Left cardiac atrium (tissue), 4 donors: ENCODE results near the gene SGK1. TPM values are rescaled to one million over a fixed set of nuclear protein-coding genes. Genes with fewer than 3 reads are reported as not detected.
"Not testable (repeated sequence)": the region's sequence is repeated elsewhere in the genome, so short reads cannot be mapped to it uniquely, and the experiment has no call there.

Source experiments
- ATAC-seq, 2 donors: fragments of 200-7000 bp; cut with Tn5 transposase; one replicate each; pipeline ENCODE4 v1.9.1; 2020; ENCODE audit warnings: mild to moderate bottlenecking in 2 of 2, moderate library complexity in 2 of 2
- DNase-seq: peaks from one replicate; pipeline ENCODE4 v3.0.0-alpha.2; 2020
- intact Hi-C, 2 donors: fragments of 100-400 bp; cut with DNase I; formaldehyde crosslinking; loops; one replicate each; pipeline versions ENCODE4 v1.14.1 to v1.15.1; 2022 to 2023
- total RNA-seq, 2 donors: library from RNA; stranded (reverse); fragmentation: NEBNext Ultra II Directional; extraction: Animal tissue kit (Norgen Biotek cat#: 25700); gene quantifications; one replicate each; pipeline ENCODE4 v1.2.1, GENCODE V29; 2021
- donor health status: DM: no; HTN: yes; CAD: no.
- donor health status: DM: no; HTN: yes; CAD: no; lungs with severe emphysema.
- donor health status: DM: yes; HTN: yes; CAD: no.
- donor health status: Dilated cardiomyopathy.

The SGK1 gene
- total RNA-seq, 2 donors from 2014 or later: 42.3 to 104 TPM

DNA sequence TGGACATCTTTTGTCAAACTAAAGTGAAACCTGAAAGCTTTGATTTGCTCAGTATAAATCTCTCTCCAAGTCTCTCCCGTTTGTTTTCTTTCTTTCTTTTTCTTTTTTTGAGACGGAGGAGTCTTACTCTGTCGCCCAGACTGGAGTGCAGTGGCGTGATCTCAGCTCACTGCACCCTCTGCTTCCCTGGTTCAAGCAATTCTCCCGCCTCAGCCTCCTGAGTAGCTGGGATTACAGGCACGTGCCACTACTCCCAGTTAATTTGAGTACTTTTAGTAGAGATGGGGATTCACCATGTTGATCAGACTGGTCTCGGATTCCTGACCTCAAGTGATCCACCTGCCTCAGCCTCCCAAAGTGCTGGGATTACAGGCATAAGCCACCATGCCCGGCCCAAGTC is 136.7 kb downstream of the SGK1 start:
- DNase-seq, ATAC-seq, intact Hi-C loops: not testable (repeated sequence)

DNA sequence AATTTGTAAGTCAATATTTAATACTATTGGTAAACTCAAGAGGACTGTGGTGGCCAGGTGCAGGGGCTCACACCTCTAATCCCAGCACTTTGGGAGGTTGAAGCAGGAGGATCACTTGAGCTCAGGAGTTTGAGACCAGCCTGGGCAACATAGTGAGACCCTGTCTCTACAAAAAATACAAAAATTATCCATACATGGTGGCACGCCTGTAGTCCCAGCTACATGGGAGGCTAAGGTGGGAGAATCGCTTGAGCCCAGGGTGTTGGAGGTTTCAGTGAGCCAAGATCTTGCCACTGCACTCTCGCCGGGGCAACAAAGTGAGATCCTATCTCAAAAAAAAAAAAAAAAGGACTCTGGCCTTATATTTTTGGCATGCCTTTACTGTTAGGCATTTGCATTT is 137.4 kb downstream of the SGK1 start:
- intact Hi-C loops, DNase-seq, ATAC-seq: not testable (repeated sequence)

DNA sequence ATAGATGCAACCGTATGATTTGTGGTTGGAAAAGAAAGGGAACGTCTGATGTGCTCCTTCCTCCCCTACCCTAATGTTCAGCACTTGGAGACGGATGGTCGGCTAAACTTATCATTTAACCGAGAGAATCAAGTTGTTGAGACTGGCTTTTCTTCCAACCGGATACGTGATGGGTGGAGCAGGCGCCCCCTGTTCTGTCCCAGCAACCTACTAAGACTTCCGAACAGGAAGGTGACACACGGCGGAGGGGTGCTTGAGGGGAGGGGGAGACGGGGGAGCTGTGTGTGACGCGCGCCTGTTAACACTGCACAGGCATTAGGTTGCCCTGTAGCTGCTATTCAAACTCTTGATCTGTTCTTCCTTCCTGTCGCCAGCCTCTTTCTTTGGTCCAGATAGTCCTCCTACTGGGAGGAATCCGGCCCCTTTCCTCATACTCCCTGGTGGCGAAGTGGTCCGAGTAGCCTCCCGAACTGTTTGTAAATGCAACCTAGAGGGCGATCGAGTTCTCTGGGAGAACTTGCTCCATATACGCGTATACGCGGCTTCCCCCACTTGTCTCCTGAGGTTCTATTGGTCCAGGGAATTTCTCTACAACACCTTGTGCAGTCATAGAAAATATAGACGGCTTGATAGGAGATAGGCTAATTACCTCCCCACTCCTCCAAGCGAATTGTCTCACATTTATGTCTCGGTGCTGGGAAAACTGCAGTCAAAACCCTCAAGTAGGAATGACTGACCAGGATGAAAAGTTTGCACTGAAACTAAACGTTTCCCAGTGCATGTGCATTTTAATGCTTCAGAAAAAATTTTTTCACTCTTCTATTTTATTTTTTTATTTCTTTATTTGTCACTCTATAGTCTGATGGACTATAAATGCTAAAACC is 139.5 kb downstream of the SGK1 start:
- intact Hi-C loops: loop anchor here (5.0 kb wide), 3 partner anchors 164 to 464 kb away; no protein-coding TSS in a partner anchor
- ATAC-seq: peak; percentile 30 to 37
- peak; percentile 85 for DNase-seq

DNA sequence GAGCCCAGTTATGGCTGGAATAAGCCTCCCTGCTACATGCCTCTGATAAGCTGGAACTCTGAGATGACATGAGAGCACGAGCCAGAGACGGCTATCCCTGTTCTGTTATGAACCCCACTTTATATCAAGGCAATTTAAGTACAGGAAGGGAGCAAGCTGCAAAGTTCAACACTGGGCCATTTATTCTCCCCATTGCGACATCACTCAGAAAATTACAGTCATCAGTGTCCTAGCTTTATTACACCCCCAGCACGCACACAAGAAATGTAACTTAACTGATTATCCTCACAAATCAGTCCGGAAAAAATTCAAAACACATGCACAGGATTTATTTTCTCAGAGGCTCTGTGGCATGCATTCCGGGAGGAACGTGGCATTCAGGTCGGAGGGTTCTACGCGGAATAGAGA is 140.2 kb downstream of the SGK1 start:
- DNase-seq: no peak
- intact Hi-C loops: loop anchor here (5.0 kb wide), 3 partner anchors 165 to 465 kb away; no protein-coding TSS in a partner anchor
- ATAC-seq: no peak

DNA sequence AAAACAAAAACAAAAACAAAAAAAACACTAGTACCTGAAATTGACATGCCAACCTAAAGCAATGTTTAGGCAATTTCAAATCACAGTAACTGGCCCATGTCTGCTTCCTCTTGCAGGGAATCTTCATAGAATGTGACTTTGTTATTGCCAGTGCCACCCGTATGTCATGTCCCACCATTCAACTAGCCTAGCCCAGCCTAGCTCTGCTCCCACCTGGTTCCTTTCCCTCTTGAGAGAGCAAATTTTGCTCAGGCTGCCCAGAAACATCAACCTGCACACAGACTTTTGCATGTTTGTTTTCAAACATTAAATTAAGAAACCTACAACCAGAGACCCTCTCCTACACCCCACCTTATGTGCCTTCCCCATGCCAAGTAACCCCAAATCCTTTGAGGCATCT is 140.7 kb downstream of the SGK1 start:
- ATAC-seq (no peak), DNase-seq (no peak)
- intact Hi-C loops: loop anchor here (5.0 kb wide), 3 partner anchors 165 to 465 kb away; no protein-coding TSS in a partner anchor

DNA sequence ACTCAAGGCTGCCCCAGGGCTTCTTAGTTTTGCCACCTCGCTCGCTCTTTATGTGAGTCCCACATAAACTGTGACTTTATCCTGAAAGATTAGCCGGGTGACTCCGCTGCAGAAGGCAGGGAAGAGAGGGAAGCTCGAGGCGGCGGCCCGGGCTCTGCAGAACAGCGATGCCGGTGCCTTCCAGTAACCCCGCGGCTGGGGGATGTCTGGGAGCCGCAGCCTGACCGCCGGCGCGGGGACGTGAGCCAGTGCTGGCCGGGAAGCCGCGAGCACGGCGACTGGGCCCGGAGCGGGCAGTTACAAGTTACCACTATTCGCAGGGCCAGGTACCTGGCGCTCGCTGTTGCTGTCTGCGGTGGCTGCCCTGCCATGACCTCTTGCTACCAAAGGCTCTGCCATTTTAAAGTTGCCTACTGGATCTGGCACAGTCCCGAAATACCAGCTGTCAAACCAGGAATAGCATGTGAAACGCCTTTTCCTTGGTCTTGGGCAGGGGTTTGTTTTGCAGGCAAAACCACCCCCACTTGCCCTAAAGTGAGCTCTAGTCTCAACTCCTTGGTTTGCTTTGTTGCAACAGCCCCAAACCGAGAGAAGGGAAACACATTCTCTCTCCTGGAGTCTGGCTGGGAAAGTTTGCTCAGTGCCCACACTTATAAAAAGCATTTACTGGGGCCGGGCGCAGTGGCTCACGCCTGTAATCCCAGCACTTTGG is 141.5 kb downstream of the SGK1 start:
- ATAC-seq: peak; percentile 4 to 5
- DNase-seq: peak; percentile 64
- intact Hi-C loops: loop anchor here (5.0 kb wide), 3 partner anchors 166 to 466 kb away; no protein-coding TSS in a partner anchor

DNA sequence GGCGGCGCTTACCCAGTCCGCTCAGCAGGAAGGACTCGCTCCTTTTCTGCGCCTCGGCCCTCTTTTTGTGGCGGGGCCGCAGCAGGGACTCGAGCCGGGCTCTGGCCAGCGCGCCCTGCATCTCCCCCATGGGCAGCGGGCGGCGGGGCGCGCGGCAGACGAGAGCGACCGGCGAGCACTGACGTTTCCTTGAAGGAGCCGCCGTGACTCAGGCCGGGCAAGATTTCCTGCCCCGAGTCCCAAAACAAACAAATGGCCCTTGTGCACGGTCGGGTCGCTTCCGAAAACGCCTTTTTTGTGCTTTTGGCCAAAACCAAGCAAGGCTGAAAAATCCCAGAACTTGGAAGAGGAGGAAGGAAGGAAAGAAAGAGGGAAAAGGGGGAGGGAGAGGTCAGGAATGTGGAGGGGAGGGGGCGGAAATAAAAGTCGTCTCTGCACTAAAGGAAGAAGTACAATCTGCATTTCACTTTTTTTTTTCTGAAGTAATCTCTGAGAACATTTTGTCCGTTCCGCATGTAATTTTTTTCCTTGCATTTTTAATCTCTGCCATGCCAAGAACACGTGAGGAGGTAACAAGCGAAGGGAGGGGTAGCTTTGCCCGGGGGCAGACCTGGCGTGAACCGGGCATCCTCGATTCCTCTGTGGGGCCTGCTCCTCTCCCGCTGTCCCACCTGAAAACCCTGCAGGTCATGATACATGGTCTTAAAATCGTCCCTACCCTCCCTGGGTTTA is 142.2 kb downstream of the SGK1 start:
- peak; percentile 45 to 60 for ATAC-seq
- intact Hi-C loops: loop anchor here (5.0 kb wide), 3 partner anchors 167 to 467 kb away; no protein-coding TSS in a partner anchor
- peak; percentile 90 for DNase-seq

DNA sequence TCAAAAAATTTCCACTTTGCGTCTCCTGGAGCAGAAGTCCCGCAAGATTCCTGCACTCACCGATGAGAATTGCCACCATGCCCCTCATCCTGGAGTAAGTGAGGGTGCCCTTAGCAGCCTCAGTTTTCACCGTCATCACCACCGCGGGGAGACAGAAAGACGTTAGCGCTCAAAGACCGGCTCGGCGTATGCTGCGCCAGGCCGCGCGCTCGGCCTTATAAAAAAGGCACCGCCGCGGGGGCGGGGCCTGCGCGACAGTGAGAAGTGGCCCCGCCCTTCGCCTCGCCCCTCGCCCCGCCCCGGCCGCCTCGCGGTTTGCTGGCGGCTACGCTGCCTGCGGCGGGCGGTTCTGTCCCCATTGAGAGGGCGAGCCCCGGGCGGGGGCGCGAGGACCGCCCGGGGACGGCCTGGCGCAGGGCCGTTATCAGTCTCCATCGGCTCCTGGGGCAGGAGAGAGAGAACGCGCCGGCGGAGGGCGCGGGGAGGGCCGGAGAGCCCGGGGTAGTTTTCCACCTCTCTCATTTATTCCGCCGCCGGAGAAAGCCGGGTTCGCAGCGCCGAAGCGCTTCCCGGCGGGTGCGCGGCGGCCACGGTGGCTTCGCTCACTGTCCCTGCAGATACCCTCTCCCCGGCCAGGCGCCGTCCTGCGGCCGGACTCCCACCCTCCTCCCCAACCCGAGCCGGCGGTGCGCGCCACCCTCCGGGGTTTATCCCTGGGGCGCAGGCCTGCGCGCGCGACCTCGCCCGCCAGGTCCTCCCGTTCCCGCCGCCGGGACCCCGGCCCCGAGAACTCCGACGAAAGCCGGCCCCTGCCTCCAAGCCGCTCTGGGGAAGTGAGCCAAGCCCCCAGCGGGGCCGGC is 143.0 kb downstream of the SGK1 start:
- intact Hi-C loops: loop anchor here (1.0 to 5.0 kb wide), 8 partner anchors 167 to 767 kb away; no protein-coding TSS in a partner anchor
- peak; percentile 89 to 90 for ATAC-seq
- peak; percentile 95 for DNase-seq

DNA sequence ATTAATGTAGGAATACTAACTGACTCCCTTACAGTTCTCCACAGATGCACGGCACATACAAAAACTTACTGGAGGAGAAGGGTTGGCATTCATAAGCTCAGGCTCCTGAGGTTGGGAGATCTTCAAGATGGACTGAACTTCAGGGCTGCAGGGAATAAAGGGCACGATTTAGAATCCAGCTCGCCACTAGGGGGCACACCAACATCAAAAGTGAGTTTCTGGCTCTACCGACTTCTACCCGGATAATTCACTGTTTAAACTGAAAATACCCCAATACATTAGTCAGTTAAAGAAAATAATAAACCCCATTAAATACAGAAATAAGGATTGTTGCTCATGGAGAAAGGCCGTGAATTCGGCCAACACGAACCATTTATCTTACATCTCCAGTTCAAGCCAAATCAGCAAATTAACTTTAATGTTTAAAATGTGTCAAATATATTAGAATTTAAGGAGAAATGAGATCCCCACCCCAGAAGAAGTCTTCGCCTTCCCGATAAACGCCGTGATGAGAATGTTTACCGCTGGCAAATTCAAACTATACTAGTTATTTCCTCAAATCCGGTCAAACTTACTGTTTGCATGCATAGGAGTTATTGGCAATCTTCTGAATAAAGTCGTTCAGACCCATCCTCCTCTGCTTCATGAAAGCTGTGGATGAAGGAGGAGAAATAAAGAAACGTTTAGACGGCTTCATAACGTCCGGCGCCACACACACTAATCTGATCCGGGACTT is 143.8 kb downstream of the SGK1 start:
- ATAC-seq: peak; percentile 10 to 25
- peak; percentile 86 for DNase-seq
- intact Hi-C loops: loop anchor here (1.0 to 5.0 kb wide), 5 partner anchors 467 to 768 kb away; no protein-coding TSS in a partner anchor

DNA sequence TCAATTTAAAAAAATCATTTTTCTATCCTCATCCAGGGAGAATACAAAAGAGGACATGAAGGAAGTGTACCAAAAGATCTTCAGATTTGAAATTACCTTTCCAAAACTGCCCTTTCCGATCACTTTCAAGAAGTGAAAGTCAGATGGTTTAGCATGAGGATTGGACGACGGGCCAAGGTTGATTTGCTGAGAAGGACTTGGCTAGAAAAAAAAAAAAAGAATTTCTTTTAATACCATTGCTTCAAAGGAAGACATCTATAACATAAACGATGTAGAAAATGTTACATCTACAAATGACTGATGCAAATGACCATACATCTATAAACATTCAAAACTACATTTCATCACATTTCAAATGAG is 144.6 kb downstream of the SGK1 start:
- intact Hi-C loops: loop anchor here (5.0 kb wide), 3 partner anchors 654 to 769 kb away; no protein-coding TSS in a partner anchor
- ATAC-seq: no peak

DNA sequence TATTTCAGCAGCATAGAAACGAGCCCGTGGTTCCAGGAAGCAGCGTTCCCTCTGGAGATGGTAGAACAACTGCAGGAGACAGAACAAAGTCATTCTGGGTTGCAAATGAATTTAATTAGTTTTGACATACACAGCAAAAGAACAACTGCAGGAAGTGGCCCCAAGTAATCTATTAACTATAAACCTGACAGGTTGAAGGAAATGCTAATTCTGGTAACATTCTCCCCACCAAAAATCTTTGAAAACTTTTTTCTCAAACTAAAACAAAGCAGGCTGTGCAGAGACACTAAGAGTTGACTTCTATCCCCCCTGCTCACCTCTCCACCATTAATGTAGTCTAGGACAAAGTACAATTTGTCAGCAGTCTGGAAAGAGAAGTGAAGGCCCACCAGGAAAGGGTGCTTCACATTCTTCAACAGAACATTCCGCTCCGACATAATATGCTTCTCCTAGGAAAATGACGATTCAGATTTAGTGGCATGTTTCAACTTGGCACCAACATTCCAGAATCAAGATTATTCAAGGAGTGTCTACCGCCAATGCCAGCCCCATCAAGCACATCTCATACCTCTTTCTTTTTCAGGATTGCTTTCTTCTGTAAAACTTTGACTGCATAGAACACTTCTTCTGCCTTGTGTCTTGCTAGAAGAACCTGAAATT is 145.1 kb downstream of the SGK1 start:
- ATAC-seq (no peak), DNase-seq (no peak)
- intact Hi-C loops: loop anchor here (5.0 kb wide), 3 partner anchors 654 to 769 kb away; no protein-coding TSS in a partner anchor

More for the DNA sequence above, 144.6 kb downstream of the SGK1 start:
- DNase-seq: no peak

DNA sequence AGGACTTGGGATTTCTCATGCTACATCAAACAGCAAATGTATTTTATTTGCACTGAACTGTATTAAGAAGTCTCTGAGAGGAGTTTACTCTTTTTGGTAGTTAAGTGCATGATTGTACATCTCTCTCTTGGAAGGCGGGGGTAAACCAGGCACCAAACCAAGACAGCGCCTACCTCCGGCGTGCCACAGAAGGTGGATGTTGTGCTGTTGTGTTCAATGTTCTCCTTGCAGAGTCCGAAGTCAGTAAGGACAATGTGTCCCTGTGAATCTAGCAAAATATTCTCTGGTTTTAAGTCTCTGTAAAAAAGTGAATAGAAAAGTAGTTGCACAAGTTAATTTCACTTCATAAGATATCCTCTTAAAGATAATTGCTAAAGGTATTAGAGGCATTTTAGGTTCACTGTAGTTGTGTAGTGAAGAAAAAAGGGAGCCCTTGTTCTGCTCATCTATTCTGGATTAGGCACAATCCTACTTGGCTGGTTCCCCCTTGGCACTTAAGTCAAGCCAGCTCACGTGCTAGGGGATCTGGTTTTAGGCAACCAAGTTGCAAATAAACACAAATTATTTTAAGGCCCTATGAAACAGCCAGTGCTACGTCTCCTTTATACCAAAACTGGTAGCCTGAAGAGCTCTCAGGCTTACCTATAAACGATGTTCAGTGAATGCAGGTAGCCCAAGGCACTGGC is 145.7 kb downstream of the SGK1 start:
- DNase-seq (no peak), ATAC-seq (no peak)
- intact Hi-C loops: loop anchor here (5.0 kb wide), 3 partner anchors 655 to 770 kb away; no protein-coding TSS in a partner anchor

DNA sequence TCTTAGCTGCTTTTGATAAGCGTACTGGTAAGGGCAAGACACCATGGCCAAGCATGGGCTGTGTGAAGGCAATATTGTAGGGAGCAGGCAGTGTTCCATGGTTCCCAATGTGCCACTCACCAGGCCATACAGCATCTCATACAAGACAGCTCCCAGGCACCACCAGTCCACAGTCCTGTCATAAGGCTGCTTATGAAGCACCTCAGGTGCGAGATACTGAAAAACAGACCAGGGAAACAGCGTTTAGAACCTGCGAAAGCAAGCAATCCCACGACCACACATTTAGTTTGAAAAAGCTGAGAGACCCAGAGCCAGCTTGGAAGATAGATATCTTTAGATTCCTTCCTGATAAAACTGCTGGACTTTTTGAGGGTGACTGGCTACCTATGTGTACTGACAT is 146.4 kb downstream of the SGK1 start:
- ATAC-seq (no peak), DNase-seq (no peak)
- intact Hi-C loops: loop anchor here (5.0 kb wide), 3 partner anchors 656 to 771 kb away; no protein-coding TSS in a partner anchor

DNA sequence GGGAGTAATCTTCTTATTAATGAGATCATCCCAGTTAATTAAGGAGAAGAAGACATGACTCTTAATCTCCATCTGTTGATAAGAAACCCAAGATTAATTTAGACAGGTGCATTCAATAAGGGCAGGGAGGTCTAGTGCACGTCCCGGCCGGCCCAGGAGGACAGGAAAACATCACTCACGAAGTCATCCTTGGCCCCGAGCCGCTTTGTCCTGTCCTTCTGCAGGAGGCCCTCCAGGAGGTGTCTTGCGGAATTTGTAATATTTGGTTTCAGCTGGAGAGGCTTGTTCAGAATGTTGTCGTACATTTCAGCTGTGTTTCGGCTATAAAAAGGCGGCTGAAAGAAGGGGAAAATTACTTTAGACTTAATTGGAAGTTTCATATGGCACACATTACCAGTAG is 147.1 kb downstream of the SGK1 start:
- intact Hi-C loops: loop anchor here (5.0 kb wide), 3 partner anchors 656 to 771 kb away; no protein-coding TSS in a partner anchor
- DNase-seq: no peak
- no peak for ATAC-seq

DNA sequence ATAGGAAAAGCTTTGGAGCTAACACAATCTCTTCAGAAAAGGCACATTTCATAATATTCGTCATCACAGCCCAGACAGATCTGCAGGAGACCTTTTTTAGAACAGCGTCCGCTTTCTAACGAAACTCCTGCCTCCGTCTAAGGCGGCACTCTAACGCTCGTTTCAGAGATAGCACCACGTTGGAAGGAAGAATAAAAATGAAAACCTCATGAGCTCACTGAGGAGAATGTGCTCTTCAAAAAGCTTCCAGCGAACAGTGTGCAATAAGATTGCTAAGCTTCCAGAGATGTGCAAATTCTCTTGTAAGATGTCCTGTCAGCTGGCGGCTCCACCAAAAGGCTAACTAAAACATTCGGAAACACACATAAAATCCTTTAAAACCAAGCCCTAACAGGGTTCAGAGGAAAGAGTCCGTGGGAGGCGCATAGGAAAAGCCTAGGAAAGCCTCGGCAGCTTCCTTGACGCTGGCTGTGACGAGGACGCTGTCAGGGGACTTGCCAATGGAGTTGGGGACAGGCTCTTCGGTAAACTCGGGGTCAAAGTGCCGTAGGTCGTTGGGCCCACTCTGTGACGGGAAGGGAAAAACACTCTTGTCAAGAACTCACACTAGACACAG is 147.9 kb downstream of the SGK1 start:
- intact Hi-C loops: loop anchor here (5.0 kb wide), 3 partner anchors 657 to 772 kb away; no protein-coding TSS in a partner anchor
- no peak for DNase-seq
- no peak for ATAC-seq
